ENCODE results near the gene QSOX2. TPM values are rescaled to one million over a fixed set of nuclear protein-coding genes. Genes with fewer than 3 reads are reported as not detected.

QSOX2 gene
- total and polyA plus RNA-seq, 8 donors = 1.5 to 33.5 (median 5.4) TPM

GRCh38 chr9:136192289-136193126, 53.1 kb downstream of the QSOX2 start:
- DNase-seq = no peak
- intact Hi-C loops (cut with DNase I; ENCODE audit: low total_unique reads) = no loop called here
- TF ChIP-seq EP300 (IDR thresholded peaks at IDR 0.05) (no peak), POLR2A (IDR thresholded peaks at IDR 0.05) (no peak), CTCF (IDR thresholded peaks at IDR 0.05) (no peak), POLR2AphosphoS5 (IDR thresholded peaks at IDR 0.05) (no peak)
- peaks cover 24 to 100% (median 85%) of the 10 kb centered on the region in 3 donors for H3K27me3 ChIP-seq
- H3K9me3 ChIP-seq = no peaks in the 10 kb centered on the region
- no peaks in the 10 kb centered on the region for H3K36me3 ChIP-seq
- peaks cover 0 to 21% (median 10%) of the 10 kb centered on the region in 4 donors for H3K4me1 ChIP-seq
- no peak overlapping the region for H3K4me3 ChIP-seq
- WGBS, 5 donors = 4 to 7% (median 4%) methylated on average over 22 to 51 of the region's 51 CpGs
- H3K27ac ChIP-seq = no peak overlapping the region

GRCh38 chr9:136191960-136192286, 53.7 kb downstream of the QSOX2 start:
- no peak for DNase-seq
- H3K4me1 ChIP-seq = peaks cover 0 to 21% (median 10%) of the 10 kb centered on the region in 4 donors
- H3K9me3 ChIP-seq = no peaks in the 10 kb centered on the region
- TF ChIP-seq POLR2A (IDR thresholded peaks at IDR 0.05) = no peak
- TF ChIP-seq CTCF (IDR thresholded peaks at IDR 0.05) = no peak
- no peak for TF ChIP-seq EP300 (IDR thresholded peaks at IDR 0.05)
- no peak for TF ChIP-seq POLR2AphosphoS5 (IDR thresholded peaks at IDR 0.05)
- intact Hi-C loops (cut with DNase I; ENCODE audit: low total_unique reads) = no loop called here
- no peak overlapping the region for H3K27ac ChIP-seq
- peaks cover 24 to 100% (median 84%) of the 10 kb centered on the region in 3 donors for H3K27me3 ChIP-seq
- no peak overlapping the region for H3K4me3 ChIP-seq
- H3K36me3 ChIP-seq = no peaks in the 10 kb centered on the region
- 9 to 14% (median 11%) methylated on average over 9 of the region's 9 CpGs for WGBS, 5 donors

- DNase-seq = no peak
- intact Hi-C loops (cut with DNase I; ENCODE audit: low total_unique reads) = no loop called here
- Histone ChIP-seq H3K27ac (no peak overlapping the region), H3K9me3 (no peaks in the 10 kb centered on the region), H3K4me1 (peaks cover 0 to 21% (median 10%) of the 10 kb centered on the region in 4 donors), H3K4me3 (no peak overlapping the region), H3K36me3 (no peaks in the 10 kb centered on the region), H3K27me3 (peaks cover 24 to 100% (median 84%) of the 10 kb centered on the region in 3 donors)
- no peak for TF ChIP-seq POLR2AphosphoS5 (IDR thresholded peaks at IDR 0.05)
- TF ChIP-seq POLR2A (IDR thresholded peaks at IDR 0.05) = no peak
- TF ChIP-seq CTCF (IDR thresholded peaks at IDR 0.05) = no peak
- TF ChIP-seq EP300 (IDR thresholded peaks at IDR 0.05) = no peak
- WGBS, 5 donors = 44 to 53% (median 47%) methylated on average over 23 to 30 of the region's 30 CpGs
Measured at GRCh38 chr9:136191099-136191959, 54.3 kb downstream of the QSOX2 start.

- DNase-seq = no peak
- WGBS, 5 donors = 59 to 67% (median 66%) methylated on average over 9 to 11 of the region's 11 CpGs
- intact Hi-C loops (cut with DNase I; ENCODE audit: low total_unique reads) = no loop called here
- TF ChIP-seq POLR2AphosphoS5 (IDR thresholded peaks at IDR 0.05) (no peak), EP300 (IDR thresholded peaks at IDR 0.05) (no peak), CTCF (IDR thresholded peaks at IDR 0.05) (no peak), POLR2A (IDR thresholded peaks at IDR 0.05) (no peak)
- Histone ChIP-seq H3K36me3 (no peaks in the 10 kb centered on the region), H3K27me3 (peaks cover 24 to 100% (median 84%) of the 10 kb centered on the region in 3 donors), H3K4me3 (no peak overlapping the region), H3K9me3 (no peaks in the 10 kb centered on the region), H3K4me1 (peaks cover 0 to 21% (median 10%) of the 10 kb centered on the region in 4 donors), H3K27ac (no peak overlapping the region)
Measured at GRCh38 chr9:136190656-136191055, 55.0 kb downstream of the QSOX2 start.

Measured in stomach (tissue), 9 donors.